GM19395 (cell line): Measurements from ENCODE around the gene PTX4.

Experiments
- ATAC-seq: cut with Tn5 transposase; IDR thresholded peaks from one replicate; pipeline ENCODE4 v1.9.1; 2021; ENCODE audit warnings: mild to moderate bottlenecking, moderate library complexity; ENCODE audit not compliant: unreplicated experiment

The PTX4 gene

GRCh38 chr16:1465567-1465915 lies 23.2 kb downstream of the PTX4 start:
- no peak for ATAC-seq

DNA sequence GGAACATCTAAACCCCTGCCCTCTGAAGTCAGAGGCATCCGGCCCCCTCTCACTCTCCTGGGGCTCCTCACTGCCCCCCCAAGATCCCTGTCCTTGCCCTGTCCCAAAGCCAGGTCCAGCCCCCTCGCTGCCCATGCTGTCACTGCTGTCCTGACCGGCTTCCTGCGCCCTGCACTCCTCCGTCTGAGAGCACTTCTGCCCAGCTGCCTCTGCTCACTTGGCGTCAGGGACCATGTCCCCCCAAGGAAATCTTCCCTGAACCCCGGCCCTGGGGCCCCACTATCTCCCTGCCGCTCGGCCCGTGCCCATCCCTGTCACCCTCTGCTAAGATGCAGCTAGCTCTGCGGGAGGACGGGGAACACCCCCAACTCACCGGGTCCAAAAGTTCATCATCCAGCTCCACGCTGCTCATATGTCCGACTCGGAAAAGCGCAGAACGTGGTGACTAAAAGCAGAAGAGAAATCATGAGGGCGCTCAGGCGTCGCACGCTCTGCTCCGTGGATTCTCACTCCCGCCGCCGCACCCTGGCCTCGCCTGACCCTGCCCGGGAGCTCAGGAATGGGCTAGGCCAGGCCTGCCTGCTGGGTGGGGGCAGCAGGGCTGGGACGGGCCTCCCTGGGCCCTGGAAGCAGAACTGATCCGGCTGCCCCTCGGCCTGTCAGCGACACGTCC lies 23.7 kb downstream of the PTX4 start:
- ATAC-seq = no peak

DNA sequence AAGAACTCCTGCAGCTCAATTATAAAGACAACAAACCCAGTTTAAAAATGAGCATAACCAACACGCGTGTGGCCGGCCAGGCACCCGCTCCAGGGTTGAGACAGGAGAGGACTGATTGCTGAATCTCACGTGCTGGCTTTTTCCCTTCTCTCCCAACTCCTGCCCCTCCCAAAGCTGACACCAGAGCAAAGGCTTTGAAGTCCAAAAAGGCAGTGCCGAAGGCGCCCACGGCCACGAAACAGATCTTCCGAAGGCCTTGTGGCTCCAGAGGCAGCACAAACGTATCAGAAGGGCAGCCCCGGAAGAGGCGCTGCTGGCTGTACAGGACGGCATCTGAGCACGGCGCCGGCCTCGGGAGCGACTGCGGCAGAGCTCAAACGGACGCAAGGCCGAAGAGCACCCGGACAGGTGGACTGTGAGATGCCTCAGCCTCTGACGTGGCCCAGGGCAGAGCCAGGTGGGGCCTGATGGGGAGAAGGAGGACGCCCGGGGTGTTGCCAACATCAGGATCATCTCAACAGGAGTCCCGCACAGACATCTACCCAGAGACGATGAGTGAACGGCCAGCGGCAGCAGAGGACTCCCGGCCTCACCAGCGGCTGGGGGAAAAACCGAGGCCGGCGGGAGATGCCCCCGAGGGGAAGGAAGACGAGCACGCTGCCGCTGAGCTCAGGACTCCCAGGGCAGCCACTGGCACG lies 24.4 kb downstream of the PTX4 start:
- no peak for ATAC-seq

DNA sequence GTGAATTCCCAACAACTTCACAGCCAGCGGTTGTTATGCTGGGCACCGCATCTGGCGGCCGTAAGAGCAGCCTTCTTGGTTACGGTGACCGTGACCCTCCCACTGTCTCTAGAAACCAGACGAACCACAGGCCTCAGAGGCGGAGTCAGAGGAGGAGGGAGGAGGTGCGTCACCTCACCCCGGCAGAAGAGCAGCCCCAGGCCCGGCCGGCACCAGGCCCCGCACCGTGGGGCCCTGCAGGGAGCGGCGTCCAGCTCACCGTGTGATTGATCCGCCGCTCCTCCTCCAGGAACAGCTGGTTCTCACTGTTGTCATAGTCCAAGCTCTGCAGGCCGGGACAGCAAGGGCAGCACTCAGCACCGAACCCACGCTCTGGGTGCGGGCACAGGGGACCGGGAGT lies 27.6 kb downstream of the PTX4 start:
- ATAC-seq = no peak

- ATAC-seq = no peak
These were observed 28.1 kb downstream of the PTX4 start for GRCh38 chr16:1460602-1461138.

GRCh38 chr16:1459967-1460366 lies 28.8 kb downstream of the PTX4 start:
- ATAC-seq = no peak

- ATAC-seq = no peak
These were observed 29.8 kb downstream of the PTX4 start for GRCh38 chr16:1458977-1459341.

- no peak for ATAC-seq
These were observed 30.3 kb downstream of the PTX4 start for GRCh38 chr16:1458336-1458976.

DNA sequence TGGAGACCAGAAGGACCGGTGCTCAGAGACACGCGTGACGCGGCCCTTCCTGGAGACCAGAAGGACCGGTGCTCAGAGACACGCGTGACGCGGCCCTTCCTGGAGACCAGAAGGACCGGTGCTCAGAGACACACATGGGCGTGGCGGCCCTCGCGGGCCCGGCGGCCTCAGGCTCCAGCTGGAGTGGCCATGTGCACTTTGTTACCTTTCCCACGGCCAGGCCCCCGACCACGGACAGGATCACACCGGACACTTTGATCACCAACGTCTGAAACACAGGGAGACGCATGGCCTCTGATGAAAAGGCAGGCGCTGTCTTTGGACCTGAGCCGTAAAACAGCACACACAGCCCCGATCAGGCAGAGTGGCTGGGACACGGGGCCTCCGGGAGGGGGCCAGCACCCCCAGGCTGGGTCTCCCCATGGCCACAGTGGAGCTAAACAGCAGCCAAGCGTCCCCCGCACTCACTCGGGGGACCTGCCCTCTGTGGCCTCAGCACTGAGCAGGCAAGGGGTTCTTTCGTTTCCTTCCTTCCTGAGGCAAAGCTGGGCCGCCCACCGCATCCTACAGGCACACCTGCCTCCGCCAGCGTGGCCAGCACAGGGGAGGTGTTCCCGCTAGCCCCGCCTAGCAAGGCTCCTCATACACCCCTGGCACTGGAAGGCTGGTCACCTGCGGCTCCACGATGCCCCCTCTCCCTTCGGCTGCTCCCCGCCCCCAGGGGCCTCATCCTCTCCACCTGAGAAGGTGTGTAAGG lies 31.1 kb downstream of the PTX4 start:
- no peak for ATAC-seq

DNA sequence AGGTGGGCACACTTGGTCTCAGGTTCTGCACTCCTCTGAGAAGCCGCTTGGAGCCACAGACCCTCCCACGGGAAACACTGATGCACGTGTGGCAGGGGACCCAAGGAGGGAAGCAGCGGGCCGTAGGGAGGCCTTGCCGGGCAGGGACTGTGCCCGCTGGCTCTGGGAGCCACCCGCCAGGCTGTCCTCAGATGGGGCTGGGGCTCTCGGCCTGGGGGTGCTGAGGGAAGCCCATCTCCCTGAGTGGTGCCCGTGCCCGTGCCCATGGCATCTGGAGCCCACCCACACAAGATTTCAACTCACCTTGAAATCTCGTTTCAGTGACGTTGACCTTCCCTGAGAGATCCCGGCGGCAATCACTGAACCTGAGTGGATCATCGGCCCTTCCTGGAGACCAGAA lies 31.8 kb downstream of the PTX4 start:
- no peak for ATAC-seq

DNA sequence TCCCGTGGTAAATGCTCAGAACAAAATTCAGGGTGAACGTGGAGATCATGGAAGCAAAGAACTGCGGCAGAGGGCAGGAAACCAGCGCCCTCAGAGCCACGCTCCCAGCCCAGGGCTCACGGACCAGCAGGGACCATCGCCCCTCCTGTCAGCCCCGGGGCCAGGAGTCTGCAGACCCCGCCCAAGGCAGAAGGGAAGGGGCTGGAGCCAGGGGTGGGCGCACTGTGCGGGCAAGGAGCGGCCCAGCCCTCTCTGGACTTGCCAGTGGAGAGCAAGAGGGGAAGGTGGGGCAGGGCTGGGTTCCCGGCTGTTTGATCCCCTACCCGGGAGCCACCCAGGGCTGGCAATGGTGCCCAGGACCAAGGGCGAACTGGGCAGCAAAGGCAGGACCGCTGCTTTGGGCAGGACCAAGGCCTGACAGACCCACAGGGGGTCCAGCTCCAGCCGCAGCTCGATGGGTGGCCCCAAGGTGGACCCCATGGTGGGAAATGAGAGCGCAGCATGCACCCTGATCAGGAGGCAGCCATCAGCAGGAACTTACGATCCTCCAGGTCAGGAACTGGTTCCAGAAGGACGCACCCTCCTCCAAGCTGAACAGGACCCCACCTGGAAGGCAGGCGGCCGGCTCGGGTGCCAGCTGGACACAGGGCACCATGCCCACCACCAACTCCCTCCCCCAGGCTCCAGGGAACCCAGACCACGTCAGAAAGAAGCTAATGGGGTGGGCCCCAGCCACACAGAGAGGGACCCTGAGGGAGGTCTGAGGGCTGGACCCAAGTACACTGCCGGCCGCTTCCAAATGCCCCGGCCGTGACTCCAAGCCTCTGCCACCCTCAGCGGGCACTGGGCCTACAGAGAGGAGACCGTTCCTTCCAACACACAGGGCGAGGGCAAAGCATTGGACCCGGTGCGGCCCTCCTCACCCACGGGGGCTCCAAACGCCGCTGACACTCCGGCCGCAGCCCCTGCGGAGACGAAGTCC lies 33.3 kb downstream of the PTX4 start:
- ATAC-seq = no peak

DNA sequence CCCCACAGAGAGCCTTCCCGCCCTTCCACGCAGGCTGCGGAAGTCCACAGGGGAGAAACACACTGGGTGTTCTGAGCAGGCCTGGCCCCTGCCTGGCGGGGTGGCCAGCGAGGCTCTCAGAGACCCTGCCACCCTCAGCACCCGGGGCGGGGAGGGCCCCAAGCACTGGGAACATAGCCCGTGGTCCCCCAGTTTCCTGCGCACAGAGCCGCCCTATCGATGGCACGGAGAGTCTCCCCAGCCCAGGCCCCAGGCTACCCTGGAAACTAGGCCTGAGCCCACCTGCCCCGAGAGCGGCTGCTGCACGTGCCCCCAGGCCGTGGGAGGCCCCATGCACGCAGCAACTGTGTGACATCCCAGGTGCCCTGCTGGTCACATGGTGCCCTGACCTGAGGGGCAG lies 34.2 kb downstream of the PTX4 start:
- no peak for ATAC-seq

- no peak for ATAC-seq
These were observed 35.4 kb downstream of the PTX4 start for GRCh38 chr16:1453316-1453715.

GRCh38 chr16:1452530-1452929 lies 36.2 kb downstream of the PTX4 start:
- ATAC-seq = no peak

GRCh38 chr16:1451702-1452392 lies 36.9 kb downstream of the PTX4 start:
- no peak for ATAC-seq

- ATAC-seq = no peak
These were observed 37.9 kb downstream of the PTX4 start for GRCh38 chr16:1450841-1451240.

- no peak for ATAC-seq
These were observed 38.5 kb downstream of the PTX4 start for GRCh38 chr16:1450218-1450617.

DNA sequence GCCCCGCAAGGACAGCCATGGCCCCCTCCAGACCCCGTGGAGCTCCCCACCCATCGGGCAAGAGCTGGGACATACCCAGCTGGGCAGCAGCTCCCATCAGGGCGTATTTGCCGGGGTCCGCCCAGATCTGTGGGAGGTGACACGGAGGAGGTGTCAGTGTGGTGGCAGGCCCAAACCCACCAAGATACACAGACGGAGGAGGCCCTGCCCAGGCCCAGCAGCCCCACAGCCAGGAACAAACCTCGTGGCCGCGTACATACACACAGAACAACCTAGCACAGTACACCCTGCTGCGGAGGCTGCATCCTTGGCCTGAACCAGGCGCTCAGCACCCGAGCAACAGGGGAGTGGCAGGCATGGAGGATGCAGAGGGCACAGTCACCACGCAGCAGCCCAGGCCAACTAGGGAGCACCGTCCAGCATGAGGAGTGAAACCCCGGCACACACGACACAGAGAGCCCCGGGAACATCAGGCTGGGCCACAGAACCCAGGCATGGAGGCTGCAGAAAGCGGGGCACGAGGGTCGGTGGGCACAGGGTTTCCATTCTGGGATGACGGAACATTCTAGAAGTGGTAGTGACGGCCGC lies 39.4 kb downstream of the PTX4 start:
- no peak for ATAC-seq

DNA sequence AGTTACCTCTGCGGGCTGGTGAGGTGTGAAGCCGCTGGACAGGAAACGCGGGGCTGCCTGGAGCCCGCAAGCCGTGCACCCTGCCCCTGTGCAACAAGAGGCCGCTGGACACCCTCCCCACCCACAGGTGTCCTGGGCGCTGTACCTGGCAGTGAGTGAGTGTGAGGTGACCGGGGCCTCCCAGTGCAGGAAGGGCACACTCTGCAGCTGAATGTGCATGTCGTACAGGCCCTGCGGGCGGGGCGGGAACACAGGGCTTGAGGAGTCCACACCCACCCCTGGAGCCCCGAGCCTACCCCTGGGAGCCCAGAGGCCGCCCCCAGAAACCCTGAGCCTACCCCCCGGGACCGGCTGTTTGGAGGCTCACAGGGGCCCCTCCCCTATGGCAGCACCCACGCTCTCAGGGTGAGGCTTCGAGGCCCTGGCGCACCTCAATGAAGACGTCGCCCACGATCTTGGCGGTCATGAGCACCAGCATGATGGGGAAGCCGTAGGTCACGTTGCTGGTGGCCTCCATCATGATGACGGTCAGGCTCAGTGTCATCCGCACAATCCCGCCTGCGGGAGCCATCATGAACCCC lies 40.1 kb downstream of the PTX4 start:
- ATAC-seq = no peak
